SK-N-SH (cell line): ENCODE results near the gene LTBP1. TPM values are rescaled to one million over a fixed set of nuclear protein-coding genes. Genes with fewer than 3 reads are reported as not detected.

Source experiments
- CTCF ChIA-PET: fragments of 300-600, 350-600 bp; formaldehyde crosslinking; extraction: SDS; loops from one replicate; lab custom pipeline; 2021; lab: Yijun Ruan, JAX
- POLR2A ChIA-PET: fragments of 350-600 bp; sonication (Branson Sonifier 250); formaldehyde crosslinking; extraction: SDS; loops from one replicate; lab custom pipeline; 2020; ENCODE audit warnings: antibody characterized with exemption, inconsistent platforms; lab: Yijun Ruan, JAX
- DNase-seq: peaks from one replicate; pipeline ENCODE4 v3.0.0; 2012
- H2AFZ ChIP-seq: fragments of 200-600 bp; sonication (generic); 2 replicates; pipeline ENCODE4 v1.8.1; 2016; ENCODE audit warnings: antibody characterized with exemption, mild to moderate bottlenecking, low read depth
- H3F3A ChIP-seq: fragments of 200-600 bp; sonication (generic); replicated peaks from 2 replicates; pipeline ENCODE3; 2016; ENCODE audit warnings: antibody characterized with exemption, mild to moderate bottlenecking; ENCODE audit not compliant: insufficient read depth
- H3K27ac ChIP-seq, 2 experiments: fragments of 200-500 bp in 1 of 2; fragments of 200-600 bp in 1 of 2; sonication (Bioruptor generic) in 1 of 2; sonication (generic), shearing (Covaris generic) in 1 of 2; 2 replicates each; pipeline versions ENCODE4 v1.5.1 to v1.6.1; 2014 to 2016; ENCODE audit warnings: low read depth in 2 of 2, inconsistent platforms in 1 of 2, low read length in 1 of 2, mild to moderate bottlenecking in 1 of 2, mixed read lengths in 1 of 2
- H3K27me3 ChIP-seq: fragments of 200-600 bp; sonication (generic), shearing (Covaris generic); 2 replicates; pipeline ENCODE4 v1.6.1; 2016; ENCODE audit warnings: mixed run types; ENCODE audit not compliant: insufficient read depth
- H3K36me3 ChIP-seq, 2 experiments: fragments of 200-500 bp in 1 of 2; fragments of 200-600 bp in 1 of 2; sonication (Bioruptor generic) in 1 of 2; sonication (generic) in 1 of 2; replicated peaks in 1 of 2; 2 replicates each; pipeline versions ENCODE3 to v1.5.1; 2014 to 2016; ENCODE audit warnings: low read length in 1 of 2, mild to moderate bottlenecking in 1 of 2; ENCODE audit not compliant: insufficient read depth in 2 of 2, control insufficient read depth in 1 of 2
- H3K4me1 ChIP-seq, 2 experiments: fragments of 200-500 bp in 1 of 2; fragments of 200-600 bp in 1 of 2; sonication (Bioruptor generic) in 1 of 2; sonication (generic), shearing (Covaris generic) in 1 of 2; 2 replicates each; pipeline versions ENCODE4 v1.5.1 to v1.6.1; 2014 to 2016; ENCODE audit warnings: low read depth in 1 of 2, low read length in 1 of 2, mixed run types in 1 of 2; ENCODE audit not compliant: insufficient read depth in 2 of 2, control insufficient read depth in 1 of 2
- H3K4me2 ChIP-seq: fragments of 200-600 bp; sonication (generic), shearing (Covaris generic); 2 replicates; pipeline ENCODE4 v1.6.1; 2017; ENCODE audit warnings: mixed run types
- H3K4me3 ChIP-seq, 2 experiments: fragments of 200-500 bp in 1 of 2; fragments of 200-600 bp in 1 of 2; sonication (Bioruptor generic) in 1 of 2; sonication (generic), shearing (Covaris generic) in 1 of 2; 2 replicates each; pipeline versions ENCODE4 v1.5.1 to v1.8.1; 2014 to 2016; ENCODE audit warnings: low read depth in 2 of 2, inconsistent platforms in 1 of 2, low read length in 1 of 2, mild to moderate bottlenecking in 1 of 2, mixed read lengths in 1 of 2, moderate library complexity in 1 of 2
- H3K79me2 ChIP-seq: fragments of 200-600 bp; sonication (generic); 2 replicates; pipeline ENCODE4 v1.8.1; 2017; ENCODE audit warnings: mild to moderate bottlenecking; ENCODE audit not compliant: insufficient read depth
- H3K9ac ChIP-seq: fragments of 200-600 bp; sonication (generic); 2 replicates; pipeline ENCODE4 v1.6.1; 2017; ENCODE audit warnings: mixed run types
- H3K9me2 ChIP-seq: fragments of 200-600 bp; sonication (generic); 2 replicates; pipeline ENCODE4 v1.6.1; 2017; ENCODE audit warnings: mixed run types
- H3K9me3 ChIP-seq: fragments of 200-600 bp; sonication (generic); 2 replicates; pipeline ENCODE4 v1.6.1; 2017; ENCODE audit warnings: mixed run types, mild to moderate bottlenecking, moderate library complexity
- H4K20me1 ChIP-seq: fragments of 200-600 bp; sonication (generic); 2 replicates; pipeline ENCODE4 v1.6.1; 2017; ENCODE audit warnings: mild to moderate bottlenecking, mixed run types; ENCODE audit not compliant: insufficient read depth
- CHD2 ChIP-seq: fragments of 150-350 bp; IDR thresholded peaks from 2 replicates; pipeline ENCODE4 v1.6.1; 2018; ENCODE audit warnings: low read length; ENCODE audit not compliant: partially characterized antibody
- CTCF ChIP-seq: fragments of 200-600 bp; sonication (generic); IDR thresholded peaks from 2 replicates; pipeline ENCODE4 v1.6.1; 2017; ENCODE audit warnings: antibody characterized with exemption, mild to moderate bottlenecking, moderate library complexity
- ELF1 ChIP-seq: IDR thresholded peaks from 2 replicates; pipeline ENCODE4 v1.4.0; 2012
- EP300 ChIP-seq, 2 experiments: IDR thresholded peaks; 2 replicates each; pipeline versions ENCODE4 v1.4.0 to v1.6.1; 2012; ENCODE audit warnings: borderline replicate concordance in 1 of 2, low read depth in 1 of 2, low read length in 1 of 2
- EZH2phosphoT487 ChIP-seq: fragments of 200-600 bp; sonication (generic); IDR thresholded peaks from 2 replicates; pipeline ENCODE4 v1.6.1; 2017; ENCODE audit warnings: low read depth, mixed run types, mild to moderate bottlenecking, antibody characterized with exemption, moderate library complexity, borderline replicate concordance
- FOSL2 ChIP-seq: IDR thresholded peaks from 2 replicates; pipeline ENCODE4 v1.4.0; 2012; ENCODE audit warnings: low read depth, mild to moderate bottlenecking, moderate library complexity, borderline replicate concordance
- FOXM1 ChIP-seq: IDR thresholded peaks from 2 replicates; pipeline ENCODE4 v1.4.0; 2012; ENCODE audit warnings: low read depth, mild to moderate bottlenecking
- GATA2 ChIP-seq: sonication (generic); formaldehyde crosslinking; IDR thresholded peaks from 2 replicates; pipeline ENCODE4 v1.5.0; 2020; ENCODE audit warnings: mild to moderate bottlenecking, missing genetic modification reagents
- IRF3 ChIP-seq: fragments of 150-350 bp; IDR thresholded peaks from 2 replicates; pipeline ENCODE4 v1.6.1; 2016; ENCODE audit warnings: mild to moderate bottlenecking, low read depth, low read length
- MEF2A ChIP-seq: IDR thresholded peaks from 2 replicates; pipeline ENCODE4 v1.4.0; 2012; ENCODE audit warnings: low read depth, borderline replicate concordance
- NFIC ChIP-seq: IDR thresholded peaks from 2 replicates; pipeline ENCODE4 v1.4.0; 2012; ENCODE audit warnings: borderline replicate concordance
- PBX3 ChIP-seq: IDR thresholded peaks from 2 replicates; pipeline ENCODE4; 2012
- RAD21 ChIP-seq: IDR thresholded peaks from 2 replicates; pipeline ENCODE4 v1.6.1; 2012; ENCODE audit warnings: mild to moderate bottlenecking, low read length
- RCOR1 ChIP-seq: fragments of 150-350 bp; IDR thresholded peaks from 2 replicates; pipeline ENCODE4 v1.6.1; 2017; ENCODE audit warnings: antibody characterized with exemption, low read length
- REST ChIP-seq: IDR thresholded peaks from 2 replicates; pipeline ENCODE4 v1.6.1; 2012; ENCODE audit warnings: mild to moderate bottlenecking, low read depth, low read length, moderate library complexity
- SIN3A ChIP-seq: IDR thresholded peaks from 2 replicates; pipeline ENCODE4 v1.6.1; 2012; ENCODE audit warnings: low read depth, mild to moderate bottlenecking, low read length, moderate library complexity, borderline replicate concordance
- TAF1 ChIP-seq: IDR thresholded peaks from 2 replicates; pipeline ENCODE4 v1.6.1; 2012; ENCODE audit warnings: low read depth, mild to moderate bottlenecking, low read length, moderate library complexity, borderline replicate concordance
- TEAD4 ChIP-seq: IDR thresholded peaks from 2 replicates; pipeline ENCODE4 v1.4.0; 2012; ENCODE audit warnings: mild to moderate bottlenecking, borderline replicate concordance; ENCODE audit not compliant: insufficient read depth
- USF2 ChIP-seq: fragments of 150-350 bp; IDR thresholded peaks from 2 replicates; pipeline ENCODE4 v1.6.1; 2017; ENCODE audit warnings: antibody characterized with exemption, low read length, low read depth, borderline replicate concordance
- YY1 ChIP-seq: IDR thresholded peaks from 2 replicates; pipeline ENCODE4 v1.4.0; 2012; ENCODE audit warnings: low read depth, mild to moderate bottlenecking
- WGBS: methylation state at CpG from one replicate; pipeline ENCODE4 v1.1.6; 2017; ENCODE audit warnings: low lambda C conversion rate; 5-methylcytosine and 5-hydroxymethylcytosine counted together
- polyA plus RNA-seq, 3 experiments: library from polyadenylated mRNA; depleted of rRNA; stranded (reverse); fragments of >200 nt; gene quantifications; 2 replicates each; pipeline ENCODE4 v1.2.3, GENCODE V29; 2012

LTBP1 gene
- polyA plus RNA-seq, 1 of the 3 experiments (the other 2 are of a cell fraction), result 467 TPM

- CTCF ChIA-PET, result no interaction called here
- Histone ChIP-seq H3K79me2 (no peaks in the 10 kb centered on the region), H3K4me1 (no peaks in the 10 kb centered on the region), H4K20me1 (no peaks in the 10 kb centered on the region), H2AFZ (no peak overlapping the region), H3K27ac (no peak overlapping the region), H3K9me3 (no peaks in the 10 kb centered on the region), H3K9me2 (no peaks in the 10 kb centered on the region), H3K36me3 (no peaks in the 10 kb centered on the region), H3K4me3 (no peak overlapping the region), H3F3A (no peaks in the 10 kb centered on the region), H3K27me3 (no peaks in the 10 kb centered on the region), H3K9ac (no peak overlapping the region), H3K4me2 (no peak overlapping the region)
- no peak for DNase-seq
- TF ChIP-seq FOSL2, result no peak
- no peak for TF ChIP-seq CHD2
- TF ChIP-seq FOXM1, result no peak
- TF ChIP-seq EZH2phosphoT487, result no peak
- TF ChIP-seq TEAD4, result no peak
- no peak for TF ChIP-seq NFIC
- TF ChIP-seq IRF3, result no peak
- no peak for TF ChIP-seq ELF1
- no peak for TF ChIP-seq GATA2 (CRISPR knock-in tag)
- no peak for TF ChIP-seq CTCF
- TF ChIP-seq PBX3, result no peak
- no peak for TF ChIP-seq USF2
- no peak for TF ChIP-seq EP300 (IDR thresholded peaks at IDR 0.05; ENCODE audit: borderline replicate concordance in 1 of 2, low read depth in 1 of 2, low read length in 1 of 2)
- TF ChIP-seq TAF1, result no peak
- no peak for TF ChIP-seq YY1
- no peak for TF ChIP-seq SIN3A
- no peak for TF ChIP-seq RCOR1
- TF ChIP-seq RAD21, result no peak
- no peak for TF ChIP-seq REST
- TF ChIP-seq MEF2A, result no peak
- 24% methylated on average over 4 of the region's 4 CpGs for WGBS
- POLR2A ChIA-PET, result interaction anchor here (0.6 kb wide), 1 partner anchor 261 kb away, joined by 3 read pairs; no protein-coding TSS in a partner anchor
These were observed 43.8 kb upstream of the LTBP1 start for GRCh38 chr2:32902986-32903385.
